CD1c-positive myeloid dendritic cell (primary cell): ENCODE measurements around the gene MTMR4.
"Not testable (repeated sequence)": the region's sequence is repeated elsewhere in the genome, so short reads cannot be mapped to it uniquely, and the experiment has no call there.

Experiments used
- DNase-seq: peaks from one replicate; pipeline ENCODE4 v3.0.0-alpha.2; 2016; ENCODE audit errors: extremely low spot score

MTMR4 gene

DNA sequence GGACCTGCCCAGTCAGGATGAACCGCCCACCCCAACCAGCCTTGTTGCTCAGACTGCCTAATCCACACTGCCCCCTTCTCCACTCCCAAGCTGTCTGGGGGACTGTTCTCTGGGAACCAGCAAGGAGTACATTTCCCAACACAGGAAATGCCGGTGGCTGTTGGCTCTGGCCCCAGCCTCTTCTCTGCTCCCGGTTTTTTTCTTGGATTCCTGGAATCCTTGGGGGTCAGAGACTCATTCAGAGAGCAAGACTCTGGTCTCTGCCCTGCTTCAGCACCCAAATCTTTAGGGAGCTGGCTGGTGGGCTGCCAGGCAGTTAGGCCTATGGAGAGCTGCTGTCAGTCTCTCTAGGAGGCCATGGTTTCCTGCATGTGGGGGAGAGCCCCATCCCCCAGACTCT, 10.8 kb upstream of the MTMR4 start:
- DNase-seq, result no peak

DNA sequence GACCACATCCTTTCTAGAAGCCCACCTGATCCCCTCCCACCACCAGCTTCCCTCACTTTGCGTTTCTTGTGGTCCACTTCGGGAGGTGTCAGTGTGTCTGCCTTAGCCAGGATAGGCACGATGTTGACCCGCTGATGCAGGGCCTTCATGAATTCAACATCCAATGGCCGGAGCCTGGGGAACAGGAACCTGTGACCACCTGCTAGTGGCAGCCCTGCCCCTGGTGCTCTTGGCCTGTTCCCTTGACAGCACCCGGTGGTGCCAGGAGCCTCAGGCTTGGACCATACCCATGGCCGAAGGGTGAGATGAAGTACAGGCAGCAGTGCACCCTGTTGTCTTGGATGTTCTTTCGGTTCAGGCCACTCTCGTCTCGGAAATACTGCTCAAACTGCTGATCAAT, 7.2 kb upstream of the MTMR4 start:
- no peak for DNase-seq

DNA sequence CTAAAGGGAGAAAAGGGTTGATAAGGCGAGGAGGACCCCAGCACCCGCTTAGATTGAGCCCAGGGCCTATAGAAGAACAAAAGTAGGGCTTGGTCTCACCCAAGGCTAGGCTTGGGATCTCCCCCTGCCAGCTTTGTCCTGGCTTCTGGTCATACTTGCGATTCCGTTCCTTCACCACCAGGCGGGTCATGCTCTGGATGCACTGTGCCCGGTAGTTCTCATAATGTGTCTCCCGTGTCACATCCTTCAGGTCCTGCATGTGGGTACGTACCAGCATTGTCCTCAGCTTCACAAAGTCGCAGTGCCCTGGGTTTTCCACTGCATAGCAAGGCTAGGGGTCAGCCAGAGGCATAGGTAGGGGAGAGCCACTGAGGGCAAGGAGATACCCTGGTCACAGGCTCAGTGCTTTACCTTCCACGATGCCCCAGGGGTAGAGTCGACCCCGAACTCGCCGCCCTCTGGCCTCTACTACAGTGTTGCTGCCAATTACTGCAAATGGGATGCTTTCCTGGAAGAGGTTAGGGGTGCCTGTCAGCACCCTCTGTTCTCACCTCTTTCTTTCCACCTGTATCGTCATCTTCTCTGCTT, 6.5 kb upstream of the MTMR4 start:
- peak; percentile 42 for DNase-seq

DNA sequence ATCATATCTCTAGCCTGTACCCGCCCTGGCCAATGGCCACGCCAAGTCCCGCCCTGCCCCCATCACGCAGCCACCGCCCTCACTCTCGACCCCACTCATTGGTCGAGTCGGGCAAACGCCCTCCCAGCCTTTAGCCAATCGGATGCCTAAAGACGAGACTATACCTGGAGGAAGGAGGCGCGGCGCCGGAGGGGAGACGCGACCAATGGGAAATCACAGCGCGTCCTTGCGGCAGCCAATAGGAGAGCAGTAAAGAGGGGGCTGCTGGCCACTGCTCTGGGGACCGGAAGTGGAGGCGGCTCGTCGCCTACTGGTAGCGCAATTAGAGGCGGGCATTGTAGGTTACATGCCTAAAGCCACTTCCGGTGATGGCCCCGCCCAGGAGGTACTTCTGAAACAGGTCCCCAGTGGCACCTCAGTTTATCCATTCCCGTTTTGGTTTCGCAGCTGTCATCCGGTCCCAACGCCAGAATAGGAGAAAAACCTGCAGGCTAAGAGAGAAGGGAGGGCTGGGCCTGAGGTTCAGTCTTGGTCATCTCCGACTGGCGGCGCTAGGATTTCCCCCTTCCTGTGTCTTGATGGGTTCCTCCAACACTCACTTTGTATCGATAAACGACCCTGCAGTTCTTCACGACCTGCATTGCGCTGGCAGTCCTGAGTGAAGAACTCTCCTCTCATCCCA, 3.6 kb upstream of the MTMR4 start:
- DNase-seq, result peak; percentile 100

DNA sequence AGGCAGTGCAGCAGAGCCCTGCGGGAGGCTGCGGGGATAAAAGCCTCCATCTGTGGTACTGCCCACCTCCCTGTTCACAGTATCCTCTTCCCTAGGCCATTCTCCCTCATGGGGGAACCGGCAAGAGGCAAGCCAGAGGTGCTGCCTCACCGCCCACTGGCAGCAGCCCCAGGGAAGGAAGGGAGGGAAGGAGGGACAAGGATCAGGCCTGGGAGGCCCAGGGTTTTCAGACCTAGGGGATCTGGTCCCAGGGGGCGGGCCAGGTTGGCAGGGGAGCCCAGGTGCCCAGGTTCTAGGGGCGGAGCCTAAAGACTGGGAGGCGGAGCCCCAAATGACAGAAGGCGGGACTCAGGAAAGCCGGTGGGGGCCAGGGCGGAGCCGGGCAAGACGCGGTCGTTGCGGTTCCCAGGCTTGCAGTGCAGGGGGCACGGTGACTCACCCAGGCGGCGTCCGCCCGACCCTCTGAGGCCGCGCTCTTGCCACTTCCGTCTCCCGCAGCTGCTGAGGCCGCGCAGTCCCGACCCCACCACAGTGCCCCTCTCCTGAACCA, 3.0 kb upstream of the MTMR4 start:
- DNase-seq, result no peak

DNA sequence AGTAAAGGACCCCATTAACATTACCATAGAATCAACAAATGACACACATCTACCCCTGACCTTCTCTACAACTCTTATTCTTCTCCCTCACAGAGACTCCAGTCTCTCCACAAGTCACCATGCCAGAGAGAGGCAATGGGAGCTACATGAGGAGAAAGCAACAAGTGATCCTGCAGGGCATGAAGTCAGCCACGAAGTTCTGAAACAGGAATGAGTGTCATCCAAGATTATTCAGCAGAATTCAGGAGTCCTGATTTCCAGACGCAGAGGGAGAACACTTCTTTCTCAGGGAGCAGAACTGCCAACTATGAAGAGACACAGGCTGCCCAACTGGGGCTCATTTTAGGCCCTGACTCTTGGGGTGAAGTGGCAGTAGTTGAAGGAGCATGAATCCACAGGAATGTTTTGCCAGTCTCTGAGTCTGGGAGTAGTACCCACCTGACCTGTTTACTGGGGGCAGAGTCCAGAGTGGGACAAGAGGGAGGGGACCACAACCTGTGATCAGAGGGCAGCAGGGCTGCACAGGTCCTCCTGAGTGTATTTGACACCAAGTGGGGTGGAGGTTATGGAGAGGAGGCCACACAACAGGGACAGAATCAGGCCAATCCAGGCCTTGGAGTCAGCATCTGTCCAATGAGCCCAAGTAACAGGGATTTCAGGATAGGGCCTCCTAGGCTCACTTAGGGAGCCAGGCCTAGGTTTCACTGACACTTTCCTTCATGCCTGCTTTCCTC, 2.4 kb upstream of the MTMR4 start:
- no peak for DNase-seq

DNA sequence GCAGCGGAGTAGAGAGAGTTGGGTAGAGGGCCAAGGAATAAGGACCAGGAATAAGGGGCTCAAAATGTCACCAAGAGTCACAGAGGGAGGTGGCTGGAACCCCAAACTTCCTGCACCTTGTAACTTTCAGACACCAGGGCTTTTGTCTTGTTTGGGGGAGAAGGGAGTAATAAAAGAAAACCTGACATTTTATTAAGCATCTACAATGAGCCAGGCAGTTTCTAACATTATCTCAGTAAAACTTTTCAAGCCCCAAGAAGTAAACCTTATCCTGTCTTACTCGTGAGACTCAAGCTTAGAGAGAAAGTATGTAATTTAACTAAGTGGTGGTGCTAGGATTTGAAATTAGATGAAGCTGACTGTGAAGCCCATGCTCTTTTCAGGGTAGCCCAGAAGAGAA, 848 bp upstream of the MTMR4 start:
- no peak for DNase-seq

DNA sequence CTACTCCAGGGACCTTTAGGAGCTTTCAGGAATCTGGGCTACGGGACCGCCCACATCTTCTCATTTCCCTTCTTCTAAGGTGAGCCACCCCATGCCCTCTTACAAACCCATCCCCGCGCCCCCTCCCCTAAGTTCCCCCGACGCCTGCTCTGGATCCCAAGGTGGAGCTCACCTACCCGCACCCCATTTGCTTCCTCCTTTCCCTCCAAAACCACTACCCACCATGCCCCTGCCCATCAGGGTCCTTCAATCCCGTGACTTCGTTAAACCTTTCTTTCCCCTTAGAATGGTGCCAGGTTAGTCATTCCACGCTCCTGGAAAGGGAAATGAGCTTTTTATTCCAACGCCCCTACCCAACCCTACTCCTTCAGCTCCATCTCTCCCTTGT, 326 bp upstream of the MTMR4 start:
- DNase-seq, result no peak

DNA sequence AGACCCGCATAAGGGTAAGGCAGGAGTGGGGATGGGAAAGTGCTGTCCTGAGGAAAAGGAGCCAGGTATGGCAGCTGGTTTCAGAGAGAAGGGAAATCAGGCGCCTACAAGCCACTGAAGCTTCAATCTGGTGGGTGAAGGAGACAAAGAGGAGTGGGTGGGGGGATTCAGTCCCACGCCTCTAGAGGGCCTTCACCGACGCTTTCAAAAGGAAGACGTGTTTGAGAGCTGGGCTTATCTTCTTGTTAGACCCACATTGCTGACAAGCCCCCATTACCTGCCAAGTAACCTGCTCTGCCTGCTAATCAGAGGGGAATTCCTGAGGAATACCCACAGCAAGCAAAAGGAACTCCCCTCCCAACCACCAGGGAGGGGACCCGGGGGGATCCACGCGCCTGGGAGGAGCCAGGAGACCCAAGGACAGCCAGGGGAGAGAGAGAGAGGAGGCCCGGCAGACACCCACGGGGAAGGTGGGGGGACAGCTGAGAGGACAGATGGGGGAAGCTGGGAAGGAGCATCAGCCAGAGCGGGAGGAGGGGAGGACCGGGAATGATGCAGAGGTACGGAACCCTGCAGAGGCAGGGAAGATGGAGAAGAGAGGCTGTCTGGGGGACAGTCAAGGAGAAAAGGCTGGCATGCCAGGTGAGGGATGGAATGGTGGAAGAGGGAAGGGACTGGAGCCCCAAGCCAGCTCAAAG, 1.0 kb downstream of the MTMR4 start:
- no peak for DNase-seq

DNA sequence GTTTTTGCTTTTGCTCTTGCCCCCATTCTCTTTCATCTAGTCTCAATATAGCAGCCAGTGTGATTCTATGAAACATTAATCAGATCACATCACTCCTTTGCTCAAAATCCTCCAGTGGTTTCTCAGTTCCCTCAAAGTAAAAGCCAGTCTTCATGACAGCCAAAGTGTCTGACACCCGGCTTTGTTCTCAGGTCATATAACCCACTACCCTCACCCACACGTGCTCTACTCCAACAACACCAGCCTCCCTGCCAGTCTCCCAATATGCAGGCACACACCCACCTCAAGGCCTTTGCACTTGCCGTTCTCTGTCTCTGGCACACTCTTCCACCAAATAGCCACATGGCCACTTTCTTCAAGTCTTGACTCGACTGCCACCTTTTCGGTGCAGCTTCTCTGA, 4.4 kb downstream of the MTMR4 start:
- DNase-seq, result no peak

DNA sequence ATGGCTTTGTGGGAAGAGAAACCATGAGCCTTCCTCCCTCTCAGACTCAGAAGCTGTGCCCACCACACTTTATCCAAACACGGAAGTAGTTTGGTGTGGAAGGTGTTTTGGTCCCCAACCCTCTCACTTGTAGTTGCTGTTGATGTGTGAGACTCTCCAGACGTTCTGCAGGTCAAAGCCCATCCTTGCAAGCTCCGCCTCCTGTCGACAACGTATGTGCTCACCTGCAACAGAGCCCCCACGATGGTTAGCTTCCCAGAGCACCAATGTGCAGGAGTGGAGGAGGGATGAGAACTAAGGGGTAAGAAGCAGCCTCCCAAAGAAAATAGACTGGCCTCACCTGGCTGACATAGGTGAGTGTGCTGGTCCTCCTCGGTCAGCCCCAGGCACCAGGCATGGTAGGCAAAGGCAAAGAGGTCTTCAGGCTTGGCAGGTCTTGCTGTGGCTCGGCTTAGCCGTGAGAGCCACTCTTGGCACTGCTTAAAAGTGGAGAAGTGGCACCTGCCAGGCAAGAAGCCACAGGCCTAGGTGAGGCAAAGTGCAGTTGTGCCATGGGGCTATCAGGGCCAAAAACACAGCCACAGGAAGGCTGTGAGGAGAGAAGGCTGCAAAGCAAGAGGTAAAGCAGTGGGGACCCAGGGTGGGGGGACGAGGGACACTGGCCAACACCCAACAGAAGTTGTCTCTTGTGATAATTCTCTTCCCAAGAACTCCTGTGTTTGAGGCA, 5.9 kb downstream of the MTMR4 start:
- no peak for DNase-seq

DNA sequence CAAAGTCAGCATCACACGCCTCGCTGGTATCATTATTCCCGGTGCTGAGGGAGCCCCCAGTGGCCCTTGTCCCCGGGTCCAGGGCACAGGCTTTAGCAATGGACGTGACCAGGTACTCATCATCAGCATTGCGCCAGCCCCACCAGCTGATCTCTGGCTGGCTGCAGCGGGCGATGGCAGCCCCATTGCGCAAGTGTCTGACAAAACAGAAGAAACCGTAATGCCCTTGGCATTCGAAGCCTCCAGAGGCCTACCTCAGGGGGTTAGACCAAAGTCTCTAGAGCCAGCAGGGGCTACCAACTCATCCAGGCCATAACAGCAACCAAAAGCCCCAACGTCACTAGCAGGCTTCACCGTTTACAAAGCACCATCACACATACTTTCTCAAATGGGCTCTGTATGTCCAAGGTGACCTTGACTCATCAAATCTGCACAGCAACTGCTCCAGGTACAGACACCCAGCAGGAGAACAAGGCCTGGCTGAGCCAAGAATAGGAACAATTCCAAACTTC, 7.3 kb downstream of the MTMR4 start:
- no peak for DNase-seq

DNA sequence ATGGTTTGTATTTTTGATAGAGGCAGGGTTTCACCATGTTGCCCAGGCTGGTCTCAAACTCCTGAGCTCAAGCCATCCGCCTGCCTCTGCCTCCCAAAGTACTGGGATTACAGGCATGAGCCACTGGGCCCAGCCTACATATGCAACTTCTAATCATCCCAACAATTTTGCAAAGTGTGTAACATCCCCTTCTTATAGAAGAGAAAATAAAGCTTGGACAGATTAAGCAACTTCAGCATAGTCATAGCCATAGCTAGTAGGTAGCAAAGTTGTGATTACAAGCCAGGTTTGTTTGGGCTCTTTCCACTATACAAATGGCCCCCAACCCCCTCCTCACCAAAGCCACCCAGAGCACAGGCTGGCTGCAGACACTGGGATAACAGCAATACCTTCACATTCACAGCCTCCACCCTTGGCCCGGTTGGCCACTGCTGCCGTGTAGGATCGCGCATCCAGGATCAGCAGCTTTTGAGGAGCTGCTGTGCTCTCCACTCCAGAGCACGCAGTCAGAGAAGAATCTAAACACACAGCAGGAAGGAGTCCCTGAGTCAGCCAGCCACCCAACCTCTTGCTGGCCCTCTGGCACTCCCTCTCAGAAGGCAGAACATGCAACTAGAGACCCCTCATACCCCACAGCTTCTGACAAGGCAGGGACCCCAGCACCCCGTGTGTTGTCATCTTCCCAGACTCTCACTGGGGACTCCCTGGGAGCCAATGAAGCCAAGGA, 7.9 kb downstream of the MTMR4 start:
- no peak for DNase-seq

DNA sequence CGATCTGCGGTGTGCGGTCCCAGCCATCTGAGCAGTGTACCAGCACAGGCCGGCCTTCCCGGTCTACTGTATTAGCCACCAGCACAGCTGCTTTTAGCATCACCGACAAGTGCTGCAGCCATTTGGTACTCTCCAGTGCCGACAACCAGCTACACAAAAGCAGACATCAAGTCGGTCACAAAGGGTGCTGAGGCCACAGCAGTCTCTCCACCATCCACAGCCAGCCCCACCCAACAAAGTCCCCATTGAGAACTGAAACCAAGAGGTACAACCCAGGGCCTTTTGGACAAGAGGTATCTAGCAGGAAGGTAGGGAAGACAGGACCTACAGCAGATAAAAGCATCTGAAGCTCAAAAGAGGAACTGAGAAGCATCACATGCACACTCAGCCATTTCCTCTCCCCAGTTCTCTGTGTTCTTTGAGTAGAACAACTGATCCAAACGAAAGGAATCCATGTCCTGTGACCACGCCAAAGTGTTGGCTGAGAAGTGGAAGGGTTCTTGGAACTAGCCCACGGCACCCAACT, 9.5 kb downstream of the MTMR4 start:
- peak; percentile 72 for DNase-seq

DNA sequence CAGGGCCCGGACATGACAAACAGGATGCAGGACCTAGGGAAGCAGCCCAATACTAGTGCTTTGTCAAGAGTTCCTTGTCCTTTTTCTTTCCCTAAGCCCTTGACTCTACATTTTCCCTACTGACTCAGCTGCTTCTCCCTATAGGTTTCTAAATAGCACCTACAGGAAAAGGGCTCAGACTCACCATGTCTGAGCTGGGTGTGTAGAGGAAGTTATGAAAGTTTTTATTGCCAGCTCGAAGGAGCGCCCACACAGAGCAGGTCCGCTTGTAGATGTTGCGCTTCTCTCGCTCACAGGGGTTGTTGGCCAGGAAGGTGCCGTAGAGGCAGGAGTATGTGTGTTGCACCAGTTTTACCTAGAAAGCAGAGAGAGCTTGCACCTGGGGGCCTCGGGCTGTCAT, 10.6 kb downstream of the MTMR4 start:
- DNase-seq, result peak; percentile 63

DNA sequence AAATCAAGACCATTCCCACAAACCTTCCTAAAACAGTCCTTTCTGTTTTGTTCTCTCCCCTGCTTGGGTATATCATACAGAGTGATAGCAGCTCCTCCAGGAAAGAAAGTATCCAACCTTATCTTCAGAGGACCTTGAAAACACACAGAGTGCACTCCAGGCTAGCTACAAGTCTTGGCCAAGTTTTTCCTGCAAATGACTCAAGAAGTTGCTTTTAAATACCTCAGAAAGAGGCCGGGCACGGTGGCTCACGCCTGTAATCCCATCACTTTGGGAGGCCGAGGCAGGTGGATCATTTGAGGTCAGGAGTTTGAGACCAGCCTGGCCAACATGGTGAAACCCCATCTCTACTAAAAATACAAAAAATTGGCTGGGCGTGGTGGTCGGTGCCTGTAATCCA, 11.3 kb downstream of the MTMR4 start:
- not testable (repeated sequence) for DNase-seq

DNA sequence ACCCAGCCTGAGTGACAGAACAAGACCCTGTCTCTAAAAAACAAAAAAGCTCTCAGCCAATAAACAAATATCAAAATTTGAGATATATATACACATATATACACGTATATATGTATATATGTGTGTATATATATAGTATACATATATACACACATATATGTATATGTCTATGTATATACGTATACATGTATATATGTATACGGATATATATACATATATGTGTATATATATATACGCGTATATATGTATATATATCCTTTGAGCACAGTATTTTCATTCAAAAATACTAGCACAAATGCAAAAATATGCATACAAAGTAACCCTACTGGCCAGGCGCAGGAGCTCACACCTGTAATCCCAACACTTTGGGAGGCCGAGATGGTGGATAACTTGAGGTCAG, 13.0 kb downstream of the MTMR4 start:
- no peak for DNase-seq

DNA sequence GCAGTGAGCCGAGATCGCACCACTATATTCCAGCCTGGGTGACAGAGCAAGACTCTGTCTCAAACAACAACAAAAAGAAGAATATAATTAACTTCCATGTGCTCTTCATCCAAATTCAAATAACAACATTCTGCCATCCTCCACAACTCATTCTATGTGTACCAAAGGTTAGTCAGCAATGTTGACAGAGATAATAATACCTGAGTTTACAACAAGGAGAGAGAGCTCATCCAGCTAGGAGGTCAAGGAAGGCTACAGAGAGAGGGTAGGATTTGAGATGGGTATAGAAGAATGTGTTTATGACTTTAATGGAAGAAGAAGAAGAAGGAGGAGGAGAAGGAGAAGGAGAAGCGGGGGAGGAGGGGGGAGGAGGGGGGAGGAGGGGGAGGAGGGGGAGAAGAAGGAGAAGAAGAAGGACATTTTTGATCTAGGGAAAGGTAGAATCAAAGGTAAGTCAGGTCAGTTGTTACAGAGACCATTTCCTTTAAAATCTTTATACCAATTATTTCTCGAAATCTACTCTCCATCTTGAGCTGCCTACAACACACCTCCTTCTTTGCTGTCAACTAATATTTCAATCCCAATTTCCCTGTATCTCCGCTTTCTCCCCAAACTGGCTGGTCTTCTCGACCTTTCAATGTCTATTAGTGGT, 16.1 kb downstream of the MTMR4 start:
- no peak for DNase-seq

DNA sequence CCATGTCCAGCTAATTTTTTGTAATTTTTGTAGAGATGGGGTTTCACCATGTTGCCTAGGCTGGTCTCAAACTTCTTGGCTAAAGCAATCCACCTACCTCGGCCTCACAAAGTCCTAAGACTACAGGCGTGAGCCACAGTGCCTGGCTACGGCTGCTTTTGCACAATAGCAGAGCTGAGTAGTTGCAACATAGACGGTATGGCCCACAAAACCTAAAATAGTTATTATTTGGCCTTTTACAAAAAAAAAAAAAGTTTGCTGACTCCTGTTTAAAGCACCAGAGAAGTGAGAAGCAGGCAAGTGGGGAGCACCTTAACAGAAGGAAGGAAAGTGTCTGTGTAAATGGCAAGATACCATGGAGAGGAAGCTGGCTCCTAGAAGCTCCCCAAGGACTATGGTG, 20.9 kb downstream of the MTMR4 start:
- no peak for DNase-seq
